ENCODE results near the gene COL1A2. TPM values are rescaled to one million over a fixed set of nuclear protein-coding genes. Genes with fewer than 3 reads are reported as not detected.

The COL1A2 gene
- total and polyA plus RNA-seq, 2 of the 4 experiments (the other 2 are of a cell fraction) = 1,211 to 4,454 TPM

- dilution Hi-C loops (cut with HindIII; ENCODE audit: low sequenced_read_pairs, unreplicated experiment) = no loop called here
These were observed 50.1 kb downstream of the COL1A2 start for GRCh38 chr7:94444813-94445212.

More at GRCh38 chr7:94444813-94445212, 50.1 kb downstream of the COL1A2 start:
- ChIA-PET POLR2A (ENCODE audit: unreplicated experiment) (no interaction called here), CTCF (interaction anchor here (0.9 kb wide), 1 partner anchor 155 kb away, joined by 3 read pairs; no protein-coding TSS in a partner anchor)
- in situ Hi-C loops (cut with MboI; ENCODE audit: low sequenced_read_pairs) = loop anchor here (25.0 kb wide), 1 partner anchor 533 kb away; the partner anchor contains the start of genes GNG11 and GNGT1
- Histone ChIP-seq H3K36me3 (ENCODE audit: control insufficient read depth, insufficient read depth, low read length) (no peaks in the 10 kb centered on the region), H3K27me3 (ENCODE audit: control insufficient read depth, insufficient read depth, low read length) (no peaks in the 10 kb centered on the region; the same call in 1 of the 2 replicates), H2AFZ (replicated peaks; ENCODE audit: low read length, poor library complexity) (no peak overlapping the region), H3K4me2 (ENCODE audit: low read depth, low read length) (no peak overlapping the region), H2AK9ac (replicated peaks; ENCODE audit: low read depth, low read length, poor library complexity) (no peak overlapping the region), H2BK120ac (ENCODE audit: low read depth, low read length) (no peak overlapping the region), H3K56ac (ENCODE audit: extremely low read depth, insufficient read depth, low read length) (no peak overlapping the region), H3K9ac (ENCODE audit: low read depth, low read length) (no peak overlapping the region), H4K20me1 (ENCODE audit: insufficient read depth, low read length) (no peaks in the 10 kb centered on the region), H3K79me1 (ENCODE audit: low read depth in 1 of 2, low read length in 2 of 2) (no peaks in the 10 kb centered on the region), H3K9me1 (ENCODE audit: insufficient read depth, low read length) (no peaks in the 10 kb centered on the region; the same call in 1 of the 2 replicates), H4K91ac (ENCODE audit: insufficient read depth, low read depth, low read length) (no peak overlapping the region), H3K14ac (replicated peaks; ENCODE audit: low read depth, low read length) (no peak overlapping the region), H3K23ac (ENCODE audit: low read depth, low read length) (no peak overlapping the region), H3K4me3 (ENCODE audit: insufficient read depth, low read depth, low read length) (no peak overlapping the region), H3K18ac (ENCODE audit: low read depth, low read length) (no peak overlapping the region), H2BK5ac (ENCODE audit: low read depth, low read length, poor library complexity, severe bottlenecking) (no peak overlapping the region), H2AK5ac (ENCODE audit: low read depth, low read length) (no peak overlapping the region), H4K8ac (ENCODE audit: low read depth in 2 of 2, low read length in 2 of 2) (no peak overlapping the region), H3K9me3 (ENCODE audit: control insufficient read depth, insufficient read depth, low read length) (0 out of 2 replicates have a peak, but pooled peaks cover 3% of the 10 kb centered on the region), H4K5ac (ENCODE audit: low read depth, low read length) (no peak overlapping the region), H2BK20ac (ENCODE audit: low read depth, low read length) (no peak overlapping the region), H3K27ac (ENCODE audit: insufficient read depth, low read length) (no peak overlapping the region), H2BK15ac (ENCODE audit: low read depth, low read length) (no peak overlapping the region), H3K4ac (ENCODE audit: low read depth, low read length) (no peak overlapping the region), H3K4me1 (ENCODE audit: control insufficient read depth, insufficient read depth, low read length) (peaks cover 5% of the 10 kb centered on the region)
- WGBS, 2 experiments (ENCODE audit: extremely low coverage in 2 of 2, insufficient read length in 1 of 2) = no CpG with 5 or more reads among the region's 2 CpGs
- BruUV-seq (replicated peaks) = no TSS peak
- intact Hi-C loops (cut with micrococcal nuclease) = loop anchor here (5.0 kb wide), 1 partner anchor 602 kb away; no protein-coding TSS in a partner anchor
- DNase-seq (no peak), ATAC-seq (ENCODE audit: low read depth) (no peak)
- TF ChIP-seq MAFK (IDR thresholded peaks at IDR 0.05; ENCODE audit: low read depth, low read length) = no peak
- TF ChIP-seq FOS (IDR thresholded peaks at IDR 0.05; ENCODE audit: low read depth, low read length) = no peak
- TF ChIP-seq ELK1 (IDR thresholded peaks at IDR 0.05; ENCODE audit: borderline replicate concordance, low read depth, low read length) = no peak
- no peak for TF ChIP-seq CHD1 (IDR thresholded peaks at IDR 0.05; ENCODE audit: low read depth, low read length)
- no peak for TF ChIP-seq POLR2A (IDR thresholded peaks at IDR 0.05; ENCODE audit: low read depth, low read length)
- TF ChIP-seq RCOR1 (IDR thresholded peaks at IDR 0.05; ENCODE audit: insufficient replicate concordance, low read length) = no peak
- TF ChIP-seq CTCF (conservative IDR thresholded peaks at IDR 0.05; ENCODE audit: low read depth, low read length) = no peak
- no peak for TF ChIP-seq RAD21 (IDR thresholded peaks at IDR 0.05; ENCODE audit: low read length)
- no peak for TF ChIP-seq RFX5 (IDR thresholded peaks at IDR 0.05; ENCODE audit: low read depth, low read length)
- TF ChIP-seq MXI1 (IDR thresholded peaks at IDR 0.05; ENCODE audit: borderline replicate concordance, low read depth, low read length) = no peak
- TF ChIP-seq, protein P1, sequence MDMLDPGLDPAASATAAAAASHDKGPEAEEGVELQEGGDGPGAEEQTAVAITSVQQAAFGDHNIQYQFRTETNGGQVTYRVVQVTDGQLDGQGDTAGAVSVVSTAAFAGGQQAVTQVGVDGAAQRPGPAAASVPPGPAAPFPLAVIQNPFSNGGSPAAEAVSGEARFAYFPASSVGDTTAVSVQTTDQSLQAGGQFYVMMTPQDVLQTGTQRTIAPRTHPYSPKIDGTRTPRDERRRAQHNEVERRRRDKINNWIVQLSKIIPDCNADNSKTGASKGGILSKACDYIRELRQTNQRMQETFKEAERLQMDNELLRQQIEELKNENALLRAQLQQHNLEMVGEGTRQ (IDR thresholded peaks at IDR 0.05; ENCODE audit: low read depth, low read length) = no peak
- TF ChIP-seq SMC3 (IDR thresholded peaks at IDR 0.05; ENCODE audit: low read depth, low read length) = no peak
